Omental fat pad (tissue), 4 donors: ENCODE results near the gene RGMB. TPM values are rescaled to one million over a fixed set of nuclear protein-coding genes. Genes with fewer than 3 reads are reported as not detected.

ENCODE experiments used
- ATAC-seq: fragments of 150-250 bp; one replicate; pipeline ENCODE4 v1.9.1; 2016; ENCODE audit warnings: mild to moderate bottlenecking, moderate library complexity; ENCODE audit not compliant: low FRiP score
- DNase-seq: peaks from one replicate; pipeline ENCODE4 v3.0.0-alpha.2; 2019; ENCODE audit warnings: low spot score
- CTCF ChIP-seq, 3 donors: fragments of 450-650 bp; IDR thresholded peaks; one replicate each; pipeline ENCODE4 v1.5.1; 2016 to 2017; ENCODE audit warnings: antibody characterized with exemption in 3 of 3, mild to moderate bottlenecking in 3 of 3, moderate library complexity in 2 of 3
- total RNA-seq, 4 donors: library from RNA; depleted of rRNA; stranded (reverse); fragments of >200 nt; gene quantifications; one replicate each; pipeline ENCODE4 v1.1.0, GENCODE V29; 2016

RGMB gene
- total RNA-seq, 4 donors from 2014 or later, result 15.0 to 28.5 (median 21.3) TPM

- DNase-seq (no peak), ATAC-seq (no peak)
These were observed 21.1 kb downstream of the RGMB start for GRCh38 chr5:98794414-98795080.

GRCh38 chr5:98795243-98795642, 21.8 kb downstream of the RGMB start:
- DNase-seq, result no peak
- TF ChIP-seq CTCF (IDR thresholded peaks at IDR 0.05), result no peak
- no peak for ATAC-seq

More at GRCh38 chr5:98794414-98795080, 21.1 kb downstream of the RGMB start:
- no peak for TF ChIP-seq CTCF (IDR thresholded peaks at IDR 0.05)

GRCh38 chr5:98796197-98796972, 22.9 kb downstream of the RGMB start:
- ATAC-seq (peak; percentile 59), DNase-seq (no peak)
- peak in 1 of 3 donors; percentile 29 for TF ChIP-seq CTCF (IDR thresholded peaks at IDR 0.05)

GRCh38 chr5:98798371-98798770, 24.9 kb downstream of the RGMB start:
- no peak for DNase-seq
- TF ChIP-seq CTCF (IDR thresholded peaks at IDR 0.05), result no peak
- no peak for ATAC-seq

GRCh38 chr5:98798847-98799246, 25.4 kb downstream of the RGMB start:
- no peak for TF ChIP-seq CTCF (IDR thresholded peaks at IDR 0.05)

GRCh38 chr5:98804066-98804465, 30.6 kb downstream of the RGMB start:
- no peak for TF ChIP-seq CTCF (IDR thresholded peaks at IDR 0.05)
- ATAC-seq (no peak), DNase-seq (no peak)

More at GRCh38 chr5:98798847-98799246, 25.4 kb downstream of the RGMB start:
- ATAC-seq (no peak), DNase-seq (no peak)
